GM19372 (cell line): ENCODE results near the gene DHODH.

Experiments
- ATAC-seq: cut with Tn5 transposase; IDR thresholded peaks from one replicate; pipeline ENCODE4 v1.9.1; 2021; ENCODE audit warnings: mild to moderate bottlenecking, low read depth, moderate library complexity; ENCODE audit not compliant: unreplicated experiment

DHODH gene

DNA sequence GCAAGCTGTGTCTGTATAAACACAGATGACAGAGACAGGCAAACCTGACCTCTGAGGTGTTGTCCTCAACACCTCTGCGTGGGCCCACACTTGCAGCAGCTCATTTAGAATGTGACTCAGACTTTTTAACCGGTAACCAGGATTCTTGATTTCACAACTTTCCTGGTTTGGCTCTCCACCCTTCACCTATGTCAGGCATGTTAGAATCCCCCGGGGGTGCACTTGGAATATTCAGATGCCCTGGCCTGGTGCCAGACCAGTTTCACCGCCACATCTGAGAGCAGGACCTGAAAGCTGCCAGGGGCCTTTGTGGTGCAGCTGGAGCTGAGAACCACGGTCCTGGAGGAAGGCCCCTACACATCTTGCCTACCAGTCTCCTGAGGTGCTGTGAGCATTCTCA lies 4.8 kb downstream of the DHODH start:
- ATAC-seq: no peak

DNA sequence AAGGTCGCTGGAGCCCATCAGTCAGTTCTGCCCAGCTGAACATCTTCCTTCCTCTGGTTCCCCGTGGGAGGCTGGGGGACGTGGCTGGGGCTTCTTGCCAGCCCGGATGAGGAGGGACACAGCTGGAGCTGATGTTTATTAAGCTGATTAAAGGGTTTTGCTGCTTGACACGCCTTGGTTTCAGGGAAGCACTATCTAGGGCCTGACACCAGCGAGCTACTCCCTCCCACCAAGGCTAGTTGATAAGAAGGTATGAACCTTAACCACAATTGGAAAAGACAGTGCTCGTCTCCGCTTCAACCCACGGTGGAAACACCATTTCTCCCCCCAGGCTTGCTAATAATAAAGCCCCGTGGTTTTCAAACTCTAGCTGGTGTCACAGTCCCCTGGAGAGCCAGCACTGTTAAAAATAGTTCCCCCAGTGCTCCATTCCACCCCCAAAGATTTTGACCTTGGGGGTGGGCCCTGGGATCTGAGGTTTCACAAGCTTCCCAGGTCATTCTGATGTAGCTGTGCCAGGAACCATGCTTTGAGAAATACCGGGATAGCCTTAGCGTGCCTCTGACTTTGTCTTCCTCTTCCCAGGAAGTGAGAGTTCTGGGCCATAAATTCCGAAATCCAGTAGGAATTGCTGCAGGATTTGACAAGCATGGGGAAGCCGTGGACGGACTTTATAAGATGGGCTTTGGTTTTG lies 5.5 kb downstream of the DHODH start:
- no peak for ATAC-seq

GRCh38 chr16:72014675-72015074 lies 6.1 kb downstream of the DHODH start:
- ATAC-seq: no peak

GRCh38 chr16:72015124-72015523 lies 6.6 kb downstream of the DHODH start:
- no peak for ATAC-seq

- no peak for ATAC-seq
Observed at GRCh38 chr16:72018470-72018869, 9.9 kb downstream of the DHODH start.

GRCh38 chr16:72021043-72021442 lies 12.5 kb downstream of the DHODH start:
- no peak for ATAC-seq

DNA sequence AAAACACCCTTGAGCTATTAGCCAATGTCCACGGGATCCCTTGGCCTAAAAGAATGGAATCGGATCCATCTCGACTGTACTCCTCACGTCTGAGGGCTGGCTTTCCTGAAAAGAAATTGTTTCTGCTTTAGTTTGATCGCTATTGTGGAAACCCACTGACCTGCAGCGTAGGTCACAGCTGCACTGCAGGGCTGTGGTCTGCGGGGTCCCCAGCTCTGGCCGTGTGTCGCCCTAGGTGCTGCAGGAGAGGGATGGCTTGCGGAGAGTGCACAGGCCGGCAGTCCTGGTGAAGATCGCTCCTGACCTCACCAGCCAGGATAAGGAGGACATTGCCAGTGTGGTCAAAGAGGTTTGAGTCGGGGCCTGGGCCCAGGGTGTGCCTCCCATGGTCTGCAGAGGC lies 13.6 kb downstream of the DHODH start:
- ATAC-seq: no peak

DNA sequence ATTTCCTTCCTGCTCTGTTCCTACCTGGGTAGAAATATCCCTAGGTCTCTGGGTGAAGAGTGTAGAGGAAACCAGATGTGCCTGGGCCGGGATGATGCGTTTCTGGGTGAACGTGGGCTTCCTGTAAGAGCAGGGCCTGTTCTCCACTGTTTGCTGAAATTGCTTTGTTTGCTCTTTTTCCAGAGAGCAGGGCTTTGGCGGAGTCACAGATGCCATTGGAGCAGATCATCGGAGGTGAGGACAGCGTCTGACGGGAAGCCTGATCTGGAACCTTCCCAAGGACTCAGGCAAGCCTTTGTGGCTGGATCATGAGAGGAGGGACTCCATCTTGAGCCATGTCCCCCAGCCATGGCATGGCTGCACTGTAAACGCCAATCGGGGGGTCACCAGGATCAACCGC lies 15.4 kb downstream of the DHODH start:
- ATAC-seq: no peak

GRCh38 chr16:72024862-72025382 lies 16.4 kb downstream of the DHODH start:
- ATAC-seq: no peak

- no peak for ATAC-seq
Observed at GRCh38 chr16:72025404-72026114, 17.0 kb downstream of the DHODH start.

DNA sequence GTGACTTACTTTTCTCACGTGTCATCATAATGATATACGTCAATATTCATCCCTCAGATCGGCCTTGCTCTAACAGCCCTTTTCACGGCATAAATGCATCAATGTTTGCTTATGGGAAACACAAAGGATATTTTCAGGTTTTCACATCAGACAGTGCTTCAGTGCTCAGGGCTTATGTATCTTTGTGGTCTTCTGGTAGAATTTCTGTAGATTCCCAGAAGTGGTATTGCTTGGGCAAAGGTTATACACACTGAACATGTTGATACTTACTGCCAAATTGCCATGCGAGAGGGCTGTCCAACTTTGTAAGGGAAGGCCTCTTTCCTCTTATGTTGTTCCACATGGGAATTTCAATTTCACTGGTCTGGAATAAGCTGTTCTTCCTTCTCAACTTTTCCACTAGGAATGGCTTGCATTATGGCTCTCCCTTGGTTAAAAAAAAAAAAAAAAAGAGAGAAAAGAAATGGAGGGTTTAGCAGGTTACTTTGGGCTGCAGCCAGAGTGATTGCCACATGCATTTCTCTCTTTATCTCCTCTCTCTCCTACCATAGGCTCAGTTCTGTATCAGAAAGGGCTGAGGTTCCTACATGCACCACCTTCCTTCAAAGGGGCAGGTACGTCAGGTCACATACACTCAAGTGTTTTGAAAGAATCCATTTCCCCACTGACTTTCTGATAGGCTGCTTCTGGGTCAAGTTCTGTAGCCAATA lies 19.3 kb downstream of the DHODH start:
- ATAC-seq: no peak

GRCh38 chr16:72029567-72030271 lies 21.2 kb downstream of the DHODH start:
- ATAC-seq: no peak

GRCh38 chr16:72033437-72033836 lies 24.9 kb downstream of the DHODH start:
- no peak for ATAC-seq

DNA sequence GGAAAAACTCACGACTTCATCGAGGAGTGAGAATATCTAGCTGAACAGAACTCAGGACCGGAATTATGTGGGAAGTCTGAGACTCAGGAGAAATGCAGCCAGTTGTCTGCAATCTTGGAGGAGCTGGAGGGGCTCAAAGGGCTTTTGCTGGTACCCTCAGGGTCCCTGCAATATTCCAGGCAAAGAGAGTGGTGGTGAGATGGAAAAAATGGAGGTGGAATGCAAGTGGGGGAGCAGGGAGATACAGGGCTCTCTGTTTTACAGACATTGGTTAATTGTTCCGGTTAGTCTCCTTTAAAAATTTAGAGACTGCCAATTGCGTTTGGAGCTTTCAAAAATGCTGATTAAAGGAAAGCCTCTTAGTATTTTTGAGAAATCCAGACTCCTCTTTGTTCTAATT lies 27.6 kb downstream of the DHODH start:
- no peak for ATAC-seq

- no peak for ATAC-seq
Observed at GRCh38 chr16:72042157-72042660, 33.7 kb downstream of the DHODH start.

DNA sequence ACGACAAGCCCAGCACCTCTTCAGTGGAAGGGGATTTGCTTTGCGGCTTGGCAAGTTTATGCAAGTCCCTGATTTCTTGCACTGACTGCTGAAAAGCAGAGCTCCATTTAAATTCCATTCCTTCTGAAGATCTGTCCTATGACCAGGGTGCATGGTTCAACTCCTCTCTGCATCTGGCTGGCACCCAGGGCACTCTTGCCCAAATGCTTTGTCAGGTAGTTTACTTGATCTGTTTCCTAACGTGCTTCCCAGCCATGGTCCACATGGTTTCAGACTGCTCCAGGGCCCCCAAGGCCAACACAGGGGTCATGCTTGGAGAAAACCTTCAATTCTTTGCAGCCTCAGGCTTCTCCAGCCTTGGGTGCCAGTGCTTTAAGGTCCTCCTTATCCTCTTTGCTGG lies 34.5 kb downstream of the DHODH start:
- no peak for ATAC-seq

DNA sequence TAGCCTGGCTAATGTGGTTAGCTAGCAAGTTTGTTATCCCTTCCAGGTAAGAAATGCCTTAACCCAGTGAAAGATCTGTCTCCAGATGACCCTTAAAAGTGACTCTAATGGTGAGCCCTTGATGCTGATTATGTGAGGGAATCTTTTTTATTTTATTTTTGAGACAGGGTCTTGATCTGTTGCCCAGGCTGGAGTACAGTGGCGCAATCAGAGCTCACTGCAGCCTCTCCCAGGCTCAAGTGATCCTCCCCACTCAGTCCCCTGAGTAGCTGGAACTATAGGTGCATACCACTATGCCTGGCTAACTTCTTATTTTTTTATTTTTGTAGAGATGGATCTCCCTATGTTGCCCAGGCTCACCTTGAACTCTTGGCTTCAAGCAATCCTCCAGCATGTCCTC lies 35.0 kb downstream of the DHODH start:
- ATAC-seq: no peak

DNA sequence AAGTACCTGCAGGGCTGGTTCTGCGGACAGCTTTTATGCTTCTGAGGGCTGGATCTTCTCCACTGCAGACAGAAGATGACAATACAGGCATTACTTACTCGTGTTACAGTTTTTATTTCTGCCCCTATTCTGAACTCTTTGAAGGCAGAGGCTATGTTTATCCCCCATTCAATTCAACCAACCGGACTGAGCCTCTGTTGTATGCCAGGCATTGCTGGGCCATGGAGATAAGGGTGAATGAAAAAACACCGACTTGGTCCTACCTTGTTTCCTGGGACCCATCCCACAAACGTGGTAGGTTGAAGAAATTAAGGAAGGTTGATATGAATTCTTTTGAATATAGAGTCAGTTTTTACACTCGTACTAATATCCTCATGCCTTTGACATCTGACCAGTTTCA lies 35.8 kb downstream of the DHODH start:
- no peak for ATAC-seq

GRCh38 chr16:72044825-72045359 lies 36.3 kb downstream of the DHODH start:
- no peak for ATAC-seq

GRCh38 chr16:72049110-72049509 lies 40.6 kb downstream of the DHODH start:
- ATAC-seq: no peak
